ENCODE data around the gene INAVA. TPM values are rescaled to one million over a fixed set of nuclear protein-coding genes. Genes with fewer than 3 reads are reported as not detected.
A peak's percentile ranks its signal among the peaks of the same experiment; 100 is the strongest.

INAVA gene
- total and polyA plus RNA-seq, 10 of the 15 experiments (the other 5 are each of a cell fraction or from before 2014, with no cell fraction given) = 3.6 to 15.4 (median 9.5) TPM

- H2AFZ ChIP-seq (ENCODE audit: control insufficient read depth, low read depth, low read length) = no peak overlapping the region
- WGBS (ENCODE audit: insufficient coverage, insufficient replicate concordance, low lambda C conversion rate, missing lambda C conversion rate) = 40% methylated on average over 55 of the region's 61 CpGs
- no peak overlapping the region for H3K27ac ChIP-seq (ENCODE audit: control insufficient read depth, insufficient read depth)
- no peaks in the 10 kb centered on the region for H3K36me3 ChIP-seq (ENCODE audit: control insufficient read depth in 2 of 2, insufficient read depth in 2 of 2, low read length in 1 of 2)
- no peaks in the 10 kb centered on the region for H3K9me3 ChIP-seq (replicated peaks; ENCODE audit: control insufficient read depth, insufficient read depth, low read length)
- peak overlapping the region; percentile 27; the same call in 1 of the 2 replicates for H3K4me2 ChIP-seq (ENCODE audit: control insufficient read depth, insufficient read depth)
- H3K79me2 ChIP-seq (ENCODE audit: control insufficient read depth, insufficient read depth, low read length) = no peaks in the 10 kb centered on the region
- H3K4me1 ChIP-seq (ENCODE audit: control insufficient read depth, insufficient read depth, low read length) = peaks cover 32% of the 10 kb centered on the region
- DNase-seq (ENCODE audit: low read depth, low spot score) = no peak
- RAD21 ChIA-PET (ENCODE audit: unreplicated experiment) = no interaction called here
- in situ Hi-C loops (cut with MboI) (no loop called here), intact Hi-C loops (cut with micrococcal nuclease; ENCODE audit: unreplicated experiment) (no loop called here)
- no peak overlapping the region for H3K9ac ChIP-seq (ENCODE audit: control insufficient read depth, insufficient read depth, low read length)
- no peaks in the 10 kb centered on the region for H3K27me3 ChIP-seq (replicated peaks in 1 of 2; ENCODE audit: control insufficient read depth in 2 of 2, insufficient read depth in 2 of 2, low read length in 1 of 2)
- POLR2A ChIA-PET = no interaction called here
- CTCF ChIA-PET = no interaction called here
- TF ChIP-seq ZNF217 (IDR thresholded peaks at IDR 0.05) = no peak
- no peak for TF ChIP-seq RUNX3 (IDR thresholded peaks at IDR 0.05; ENCODE audit: low read length)
- no peak for TF ChIP-seq ZNF384 (IDR thresholded peaks at IDR 0.05; ENCODE audit: borderline replicate concordance, low read depth, low read length)
- no peak for TF ChIP-seq POLR2AphosphoS2 (IDR thresholded peaks at IDR 0.05; ENCODE audit: low read depth, low read length)
- TF ChIP-seq IRF4 (IDR thresholded peaks at IDR 0.05; ENCODE audit: low read depth, low read length) = no peak
- TF ChIP-seq CHD1 (IDR thresholded peaks at IDR 0.05; ENCODE audit: low read depth, low read length) = no peak
- no peak for TF ChIP-seq SREBF2 (IDR thresholded peaks at IDR 0.05; ENCODE audit: low read length)
- SMC1A ChIA-PET (ENCODE audit: uncharacterized antibody, unreplicated experiment) = no interaction called here
- H3K4me3 ChIP-seq = no peak overlapping the region
- H4K20me1 ChIP-seq (ENCODE audit: control insufficient read depth, insufficient read depth) = no peaks in the 10 kb centered on the region
- no peak for FAIRE-seq
- ATAC-seq = no peak
- BruUV-seq (replicated peaks) = no TSS peak
Observed at GRCh38 chr1:200873116-200873670, 21.5 kb upstream of the INAVA start.

DNA sequence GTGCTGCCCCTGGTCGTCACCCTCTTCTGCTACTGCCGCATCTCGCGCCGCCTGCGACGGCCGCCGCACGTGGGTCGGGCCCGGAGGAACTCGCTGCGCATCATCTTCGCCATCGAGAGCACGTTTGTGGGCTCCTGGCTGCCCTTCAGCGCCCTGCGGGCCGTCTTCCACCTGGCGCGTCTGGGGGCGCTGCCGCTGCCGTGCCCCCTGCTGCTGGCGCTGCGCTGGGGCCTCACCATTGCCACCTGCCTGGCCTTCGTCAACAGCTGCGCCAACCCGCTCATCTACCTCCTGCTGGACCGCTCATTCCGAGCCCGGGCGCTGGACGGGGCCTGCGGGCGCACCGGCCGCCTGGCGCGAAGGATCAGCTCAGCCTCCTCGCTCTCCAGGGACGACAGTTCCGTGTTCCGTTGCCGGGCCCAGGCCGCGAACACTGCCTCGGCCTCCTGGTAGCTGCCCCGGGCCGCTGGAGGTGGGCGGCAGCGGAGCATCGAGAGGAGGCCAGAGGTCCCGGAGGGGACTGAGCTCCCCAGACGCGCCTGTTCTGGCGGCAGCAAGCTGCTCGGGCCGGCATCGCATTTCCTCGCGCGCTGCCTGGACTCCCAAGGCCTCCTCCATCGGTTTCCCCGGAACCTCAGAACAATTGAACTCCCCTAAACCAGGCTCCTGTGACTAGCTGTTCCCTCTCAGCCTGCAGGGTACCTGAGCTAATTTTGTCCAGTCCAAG lies 20.9 kb upstream of the INAVA start:
- Histone ChIP-seq H3K4me2 (ENCODE audit: control insufficient read depth, insufficient read depth) (peak overlapping the region; percentile 27), H3K27ac (ENCODE audit: control insufficient read depth, insufficient read depth) (no peak overlapping the region), H4K20me1 (ENCODE audit: control insufficient read depth, insufficient read depth) (no peaks in the 10 kb centered on the region), H3K27me3 (replicated peaks in 1 of 2; ENCODE audit: control insufficient read depth in 2 of 2, insufficient read depth in 2 of 2, low read length in 1 of 2) (no peaks in the 10 kb centered on the region), H3K79me2 (ENCODE audit: control insufficient read depth, insufficient read depth, low read length) (no peaks in the 10 kb centered on the region), H3K9ac (ENCODE audit: control insufficient read depth, insufficient read depth, low read length) (no peak overlapping the region), H3K36me3 (ENCODE audit: control insufficient read depth in 2 of 2, insufficient read depth in 2 of 2, low read length in 1 of 2) (no peaks in the 10 kb centered on the region), H2AFZ (ENCODE audit: control insufficient read depth, low read depth, low read length) (peak overlapping the region; percentile 23; the same call in 1 of the 2 replicates), H3K9me3 (replicated peaks; ENCODE audit: control insufficient read depth, insufficient read depth, low read length) (no peaks in the 10 kb centered on the region), H3K4me1 (ENCODE audit: control insufficient read depth, insufficient read depth, low read length) (peaks cover 32% of the 10 kb centered on the region), H3K4me3 (no peak overlapping the region)
- no TSS peak for BruUV-seq (replicated peaks)
- in situ Hi-C loops (cut with MboI) = no loop called here
- CTCF ChIA-PET = no interaction called here
- RAD21 ChIA-PET (ENCODE audit: unreplicated experiment) = interaction anchor here (1.2 kb wide), 1 partner anchor 11 kb away, joined by 4 read pairs; no protein-coding TSS in a partner anchor
- intact Hi-C loops (cut with micrococcal nuclease; ENCODE audit: unreplicated experiment) = no loop called here
- SMC1A ChIA-PET (ENCODE audit: uncharacterized antibody, unreplicated experiment) = interaction anchor here (0.6 to 9.4 kb wide), 3 partner anchors 10 to 252 kb away, joined by 3 to 208 read pairs (median 4); no protein-coding TSS in a partner anchor
- POLR2A ChIA-PET = no interaction called here
- ATAC-seq = no peak
- FAIRE-seq = no peak
- WGBS (ENCODE audit: insufficient coverage, insufficient replicate concordance, low lambda C conversion rate, missing lambda C conversion rate) = 21% methylated on average over 61 of the region's 66 CpGs
- no peak for DNase-seq (ENCODE audit: low read depth, low spot score)
- TF ChIP-seq NRF1 (conservative IDR thresholded peaks at IDR 0.05; ENCODE audit: low read depth, low read length) (no peak), POLR2A (IDR thresholded peaks at IDR 0.05; ENCODE audit: low read depth, low read length) (no peak), BMI1 (IDR thresholded peaks at IDR 0.05; ENCODE audit: borderline replicate concordance) (no peak), KAT2A (conservative IDR thresholded peaks at IDR 0.05; ENCODE audit: control insufficient read depth, low read depth, low read length) (no peak), USF2 (IDR thresholded peaks at IDR 0.05; ENCODE audit: borderline replicate concordance, low read depth, low read length) (no peak), SP1 (IDR thresholded peaks at IDR 0.05; ENCODE audit: low read depth, low read length) (no peak), ZSCAN29 (IDR thresholded peaks at IDR 0.05) (no peak), TBL1XR1 (IDR thresholded peaks at IDR 0.05; ENCODE audit: low read depth, low read length) (no peak), DPF2 (IDR thresholded peaks at IDR 0.05) (no peak), MYC (IDR thresholded peaks at IDR 0.05; ENCODE audit: insufficient read depth, insufficient read length, insufficient replicate concordance, low read length, severe bottlenecking) (no peak), SMARCA5 (IDR thresholded peaks at IDR 0.05) (no peak), ATF7 (IDR thresholded peaks at IDR 0.05; ENCODE audit: low read depth) (no peak), STAT3 (IDR thresholded peaks at IDR 0.05; ENCODE audit: low read depth, low read length) (no peak), SIX5 (IDR thresholded peaks at IDR 0.05; ENCODE audit: low read depth, low read length, severe bottlenecking) (no peak)

Measured in GM12878 (cell line).